ENCODE results near the gene ALPG. TPM values are rescaled to one million over a fixed set of nuclear protein-coding genes. Genes with fewer than 3 reads are reported as not detected.
"Not testable (repeated sequence)": the region's sequence is repeated elsewhere in the genome, so short reads cannot be mapped to it uniquely, and the experiment has no call there.

ALPG gene
- total RNA-seq, 3 donors from 2014 or later (not counting 1 experiment from before 2014, with no cell fraction given), result not detected

DNA sequence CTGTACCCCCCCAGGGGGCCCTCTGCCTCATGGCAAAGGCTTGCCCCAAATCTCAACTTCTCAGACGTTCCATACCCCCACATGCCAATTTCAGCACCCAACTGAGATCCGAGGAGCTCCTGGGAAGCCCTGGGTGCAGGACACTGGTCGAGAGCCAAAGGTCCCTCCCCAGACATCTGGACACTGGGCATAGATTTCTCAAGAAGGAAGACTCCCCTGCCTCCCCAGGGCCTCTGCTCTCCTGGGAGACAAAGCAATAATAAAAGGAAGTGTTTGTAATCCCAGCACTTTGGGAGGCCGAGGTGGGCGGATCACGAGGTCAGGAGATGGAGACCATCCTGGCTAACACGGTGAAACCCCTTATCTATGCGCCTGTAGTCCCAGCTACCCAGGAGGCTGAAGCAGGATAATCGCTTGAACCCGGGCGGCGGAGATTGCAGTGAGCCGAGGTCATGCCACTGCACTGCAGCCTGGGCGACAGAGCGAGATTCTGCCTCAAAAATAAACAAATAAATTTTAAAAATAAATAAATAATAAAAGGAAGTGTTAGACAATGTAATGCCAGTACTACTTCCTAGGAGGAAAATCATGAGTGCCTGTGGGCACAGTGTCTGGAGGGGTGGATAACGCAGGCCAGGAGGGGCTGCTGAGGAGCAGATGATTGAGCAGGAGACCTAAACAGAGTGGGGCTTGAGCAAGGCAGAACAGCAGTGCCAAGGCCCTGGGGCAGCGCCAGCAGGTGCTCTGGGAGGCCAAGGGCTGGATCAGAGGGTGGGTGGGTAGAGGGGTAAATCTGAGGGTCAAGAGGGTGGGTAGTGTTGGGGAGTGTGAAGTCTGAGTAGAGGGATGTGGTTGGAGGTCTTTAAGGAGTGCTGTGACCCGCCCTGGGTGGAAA lies 24.1 kb upstream of the ALPG start:
- Mint-ChIP-seq H3K36me3 (no peaks in the 10 kb centered on the region), H3K27me3 (ENCODE audit: low read depth in 2 of 2) (peaks cover 12 to 21% of the 10 kb centered on the region in 2 donors), H3K27ac (no peak overlapping the region), H3K4me3 (no peak overlapping the region), H3K4me1 (no peaks in the 10 kb centered on the region), H3K9me3 (no peaks in the 10 kb centered on the region)
- peaks cover 2% of the 10 kb centered on the region for H3K27me3 ChIP-seq (ENCODE audit: control insufficient read depth, insufficient read depth, low read length)
- no peak overlapping the region for H3K4me3 ChIP-seq (ENCODE audit: low read length)
- TF ChIP-seq, protein P1, sequence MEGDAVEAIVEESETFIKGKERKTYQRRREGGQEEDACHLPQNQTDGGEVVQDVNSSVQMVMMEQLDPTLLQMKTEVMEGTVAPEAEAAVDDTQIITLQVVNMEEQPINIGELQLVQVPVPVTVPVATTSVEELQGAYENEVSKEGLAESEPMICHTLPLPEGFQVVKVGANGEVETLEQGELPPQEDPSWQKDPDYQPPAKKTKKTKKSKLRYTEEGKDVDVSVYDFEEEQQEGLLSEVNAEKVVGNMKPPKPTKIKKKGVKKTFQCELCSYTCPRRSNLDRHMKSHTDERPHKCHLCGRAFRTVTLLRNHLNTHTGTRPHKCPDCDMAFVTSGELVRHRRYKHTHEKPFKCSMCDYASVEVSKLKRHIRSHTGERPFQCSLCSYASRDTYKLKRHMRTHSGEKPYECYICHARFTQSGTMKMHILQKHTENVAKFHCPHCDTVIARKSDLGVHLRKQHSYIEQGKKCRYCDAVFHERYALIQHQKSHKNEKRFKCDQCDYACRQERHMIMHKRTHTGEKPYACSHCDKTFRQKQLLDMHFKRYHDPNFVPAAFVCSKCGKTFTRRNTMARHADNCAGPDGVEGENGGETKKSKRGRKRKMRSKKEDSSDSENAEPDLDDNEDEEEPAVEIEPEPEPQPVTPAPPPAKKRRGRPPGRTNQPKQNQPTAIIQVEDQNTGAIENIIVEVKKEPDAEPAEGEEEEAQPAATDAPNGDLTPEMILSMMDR (IDR thresholded peaks at IDR 0.05), result no peak
- no peaks in the 10 kb centered on the region for H3K4me1 ChIP-seq (ENCODE audit: control insufficient read depth, insufficient read depth, low read length)
- no peaks in the 10 kb centered on the region for H3K9me3 ChIP-seq (ENCODE audit: control insufficient read depth, insufficient read depth, low read length)
- DNase-seq (no peak), ATAC-seq (no peak)
- intact Hi-C loops (cut with micrococcal nuclease), result no loop called here
- no peak overlapping the region for H3K27ac ChIP-seq (ENCODE audit: low read length)
- no peaks in the 10 kb centered on the region for H3K36me3 ChIP-seq (ENCODE audit: control insufficient read depth, insufficient read depth, low read length)
- 88% methylated on average over 16 of the region's 18 CpGs for WGBS (ENCODE audit: insufficient coverage)

- Mint-ChIP-seq H3K4me3 (no peak overlapping the region), H3K4me1 (no peaks in the 10 kb centered on the region), H3K27ac (no peak overlapping the region), H3K36me3 (no peaks in the 10 kb centered on the region), H3K9me3 (no peaks in the 10 kb centered on the region), H3K27me3 (ENCODE audit: low read depth in 2 of 2) (peaks cover 16 to 28% of the 10 kb centered on the region in 2 donors)
- Histone ChIP-seq H3K4me3 (ENCODE audit: low read length) (no peak overlapping the region), H3K27me3 (ENCODE audit: control insufficient read depth, insufficient read depth, low read length) (peaks cover 2% of the 10 kb centered on the region), H3K27ac (ENCODE audit: low read length) (no peak overlapping the region), H3K36me3 (ENCODE audit: control insufficient read depth, insufficient read depth, low read length) (no peaks in the 10 kb centered on the region), H3K4me1 (ENCODE audit: control insufficient read depth, insufficient read depth, low read length) (no peaks in the 10 kb centered on the region), H3K9me3 (ENCODE audit: control insufficient read depth, insufficient read depth, low read length) (no peaks in the 10 kb centered on the region)
- WGBS (ENCODE audit: insufficient coverage), result 88% methylated on average over 1 of the region's 1 CpG
- intact Hi-C loops (cut with micrococcal nuclease), result no loop called here
- ATAC-seq (no peak), DNase-seq (no peak)
- TF ChIP-seq, protein P1 (IDR thresholded peaks at IDR 0.05), result no peak
These were observed 22.2 kb upstream of the ALPG start for GRCh38 chr2:232384466-232384865.

GRCh38 chr2:232385058-232385457 lies 21.6 kb upstream of the ALPG start:
- H3K27me3 Mint-ChIP-seq (ENCODE audit: low read depth in 2 of 2), result peaks cover 19 to 33% of the 10 kb centered on the region in 2 donors
- H3K9me3 ChIP-seq (ENCODE audit: control insufficient read depth, insufficient read depth, low read length); DNase-seq; H3K36me3 ChIP-seq (ENCODE audit: control insufficient read depth, insufficient read depth, low read length); H3K4me1 ChIP-seq (ENCODE audit: control insufficient read depth, insufficient read depth, low read length); intact Hi-C loops (cut with micrococcal nuclease); H3K9me3 Mint-ChIP-seq; H3K27ac ChIP-seq (ENCODE audit: low read length); H3K4me1 Mint-ChIP-seq; H3K4me3 ChIP-seq (ENCODE audit: low read length); H3K36me3 Mint-ChIP-seq; H3K27me3 ChIP-seq (ENCODE audit: control insufficient read depth, insufficient read depth, low read length); H3K27ac Mint-ChIP-seq; ATAC-seq; H3K4me3 Mint-ChIP-seq: not testable (repeated sequence)

- H3K36me3 Mint-ChIP-seq, result no peaks in the 10 kb centered on the region
- H3K27me3 ChIP-seq (ENCODE audit: control insufficient read depth, insufficient read depth, low read length), result peaks cover 2% of the 10 kb centered on the region
- no peak overlapping the region for H3K4me3 ChIP-seq (ENCODE audit: low read length)
- peaks cover 23 to 42% of the 10 kb centered on the region in 2 donors for H3K27me3 Mint-ChIP-seq (ENCODE audit: low read depth in 2 of 2)
- WGBS (ENCODE audit: insufficient coverage), result 43% methylated on average over 24 of the region's 24 CpGs
- no peak overlapping the region for H3K27ac ChIP-seq (ENCODE audit: low read length)
- no peaks in the 10 kb centered on the region for H3K9me3 Mint-ChIP-seq
- intact Hi-C loops (cut with micrococcal nuclease), result no loop called here
- H3K36me3 ChIP-seq (ENCODE audit: control insufficient read depth, insufficient read depth, low read length), result no peaks in the 10 kb centered on the region
- H3K9me3 ChIP-seq (ENCODE audit: control insufficient read depth, insufficient read depth, low read length), result no peaks in the 10 kb centered on the region
- DNase-seq (no peak), ATAC-seq (no peak)
- no peak overlapping the region for H3K27ac Mint-ChIP-seq
- H3K4me1 Mint-ChIP-seq, result no peaks in the 10 kb centered on the region
- TF ChIP-seq, protein P1 (IDR thresholded peaks at IDR 0.05), result no peak
- H3K4me3 Mint-ChIP-seq, result no peak overlapping the region
- H3K4me1 ChIP-seq (ENCODE audit: control insufficient read depth, insufficient read depth, low read length), result no peaks in the 10 kb centered on the region
These were observed 20.8 kb upstream of the ALPG start for GRCh38 chr2:232385660-232386489.
